Measurements from ENCODE around the gene AP1S1. TPM values are rescaled to one million over a fixed set of nuclear protein-coding genes. Genes with fewer than 3 reads are reported as not detected.

The AP1S1 gene
- total RNA-seq, 2 experiments from 2014 or later = 3.0 to 3.9 TPM

DNA sequence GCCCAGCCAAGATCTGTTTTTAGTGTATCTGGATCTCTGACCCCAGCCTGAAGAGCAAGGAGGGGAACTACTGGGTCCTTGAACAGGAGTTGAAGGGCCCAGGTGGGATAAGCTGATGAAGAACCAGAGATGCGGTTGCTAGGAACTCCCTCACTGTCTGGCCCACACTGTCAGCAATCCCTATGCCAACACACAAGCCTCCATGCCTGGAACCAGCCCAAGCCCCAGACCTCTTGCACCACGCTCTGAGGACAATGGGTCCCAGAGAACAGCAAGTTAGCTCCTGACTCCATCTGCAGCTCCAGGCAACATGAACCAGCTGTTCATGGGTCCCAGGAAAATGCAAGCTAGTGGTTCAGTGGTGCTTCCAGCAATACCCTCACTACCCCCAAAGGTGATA is 23.4 kb downstream of the AP1S1 start:
- H3K9me3 ChIP-seq (ENCODE audit: control insufficient read depth in 1 of 2, insufficient read depth in 1 of 2, low read length in 2 of 2) = peaks cover 0 to 19% of the 10 kb centered on the region in 2 experiments

GRCh38 chr7:101179117-101179516 is 24.8 kb downstream of the AP1S1 start:
- Mint-ChIP-seq H3K27me3 (peaks cover 76% of the 10 kb centered on the region), H3K4me3 (peak overlapping the region; percentile 54), H3K9me3 (no peaks in the 10 kb centered on the region), H3K4me1 (ENCODE audit: low read depth) (peaks cover 11% of the 10 kb centered on the region), H3K36me3 (ENCODE audit: low read depth) (no peaks in the 10 kb centered on the region), H3K27ac (no peak overlapping the region)
- ChIA-PET CTCF (no interaction called here), POLR2A (no interaction called here)
- no peak overlapping the region for H3K4me3 ChIP-seq (ENCODE audit: low read length)
- H3K27ac ChIP-seq (ENCODE audit: low read depth in 1 of 2, low read length in 2 of 2) = no peak overlapping the region
- H3K27me3 ChIP-seq (ENCODE audit: control insufficient read depth in 1 of 2, insufficient read depth in 2 of 2, low read length in 2 of 2) = peaks cover 69 to 78% of the 10 kb centered on the region in 2 experiments
- DNase-seq (peak in 1 of 14 experiments; percentile 21), ATAC-seq (ENCODE audit: poor library complexity) (no peak)
- intact Hi-C loops (cut with DNase I, micrococcal nuclease) = no loop called here
- TF ChIP-seq, protein P1, sequence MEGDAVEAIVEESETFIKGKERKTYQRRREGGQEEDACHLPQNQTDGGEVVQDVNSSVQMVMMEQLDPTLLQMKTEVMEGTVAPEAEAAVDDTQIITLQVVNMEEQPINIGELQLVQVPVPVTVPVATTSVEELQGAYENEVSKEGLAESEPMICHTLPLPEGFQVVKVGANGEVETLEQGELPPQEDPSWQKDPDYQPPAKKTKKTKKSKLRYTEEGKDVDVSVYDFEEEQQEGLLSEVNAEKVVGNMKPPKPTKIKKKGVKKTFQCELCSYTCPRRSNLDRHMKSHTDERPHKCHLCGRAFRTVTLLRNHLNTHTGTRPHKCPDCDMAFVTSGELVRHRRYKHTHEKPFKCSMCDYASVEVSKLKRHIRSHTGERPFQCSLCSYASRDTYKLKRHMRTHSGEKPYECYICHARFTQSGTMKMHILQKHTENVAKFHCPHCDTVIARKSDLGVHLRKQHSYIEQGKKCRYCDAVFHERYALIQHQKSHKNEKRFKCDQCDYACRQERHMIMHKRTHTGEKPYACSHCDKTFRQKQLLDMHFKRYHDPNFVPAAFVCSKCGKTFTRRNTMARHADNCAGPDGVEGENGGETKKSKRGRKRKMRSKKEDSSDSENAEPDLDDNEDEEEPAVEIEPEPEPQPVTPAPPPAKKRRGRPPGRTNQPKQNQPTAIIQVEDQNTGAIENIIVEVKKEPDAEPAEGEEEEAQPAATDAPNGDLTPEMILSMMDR (IDR thresholded peaks at IDR 0.05) = no peak
- H3K4me1 ChIP-seq (ENCODE audit: insufficient read depth, low read length) = peaks cover 28% of the 10 kb centered on the region
- no peaks in the 10 kb centered on the region for H3K36me3 ChIP-seq (ENCODE audit: insufficient read depth, low read length)
- peaks cover 0 to 5% of the 10 kb centered on the region in 2 experiments for H3K9me3 ChIP-seq (ENCODE audit: control insufficient read depth in 1 of 2, insufficient read depth in 1 of 2, low read length in 2 of 2)

More for the DNA sequence above, 23.4 kb downstream of the AP1S1 start:
- POLR2A ChIA-PET = interaction anchor here (1.0 to 1.2 kb wide), 2 partner anchors 9 to 12 kb away, joined by 3 to 4 read pairs; partner anchors contain the start of gene VGF
- no peak for DNase-seq
- Histone ChIP-seq H3K27me3 (ENCODE audit: control insufficient read depth in 1 of 2, insufficient read depth in 2 of 2, low read length in 2 of 2) (peaks cover 82 to 91% of the 10 kb centered on the region in 2 experiments), H3K27ac (ENCODE audit: low read depth in 1 of 2, low read length in 2 of 2) (no peak overlapping the region), H3K4me3 (ENCODE audit: low read length) (no peak overlapping the region), H3K4me1 (ENCODE audit: insufficient read depth, low read length) (peaks cover 42% of the 10 kb centered on the region), H3K36me3 (ENCODE audit: insufficient read depth, low read length) (no peaks in the 10 kb centered on the region)
- ATAC-seq (ENCODE audit: poor library complexity) = no peak
- Mint-ChIP-seq H3K4me1 (ENCODE audit: low read depth) (peaks cover 24% of the 10 kb centered on the region), H3K9me3 (no peaks in the 10 kb centered on the region), H3K4me3 (no peak overlapping the region), H3K36me3 (ENCODE audit: low read depth) (no peaks in the 10 kb centered on the region), H3K27ac (no peak overlapping the region), H3K27me3 (peaks cover 87% of the 10 kb centered on the region)
- CTCF ChIA-PET = interaction anchor here (1.4 kb wide), 1 partner anchor 34 kb away, joined by 7 read pairs; no protein-coding TSS in a partner anchor
- TF ChIP-seq, protein P1 (IDR thresholded peaks at IDR 0.05) = no peak
- intact Hi-C loops (cut with DNase I, micrococcal nuclease) = no loop called here

GRCh38 chr7:101179713-101180112 is 25.4 kb downstream of the AP1S1 start:
- intact Hi-C loops (cut with DNase I, micrococcal nuclease) = no loop called here
- no peak overlapping the region for H3K27ac ChIP-seq (ENCODE audit: low read depth in 1 of 2, low read length in 2 of 2)
- Mint-ChIP-seq H3K4me3 (no peak overlapping the region), H3K4me1 (ENCODE audit: low read depth) (peaks cover 5% of the 10 kb centered on the region), H3K27me3 (peaks cover 75% of the 10 kb centered on the region), H3K9me3 (no peaks in the 10 kb centered on the region), H3K36me3 (ENCODE audit: low read depth) (no peaks in the 10 kb centered on the region), H3K27ac (no peak overlapping the region)
- ATAC-seq (ENCODE audit: poor library complexity) = no peak
- no peak overlapping the region for H3K4me3 ChIP-seq (ENCODE audit: low read length)
- ChIA-PET POLR2A (no interaction called here), CTCF (interaction anchor here (0.5 kb wide), 1 partner anchor 36 kb away, joined by 3 read pairs; no protein-coding TSS in a partner anchor)
- H3K27me3 ChIP-seq (ENCODE audit: control insufficient read depth in 1 of 2, insufficient read depth in 2 of 2, low read length in 2 of 2) = peaks cover 63 to 72% of the 10 kb centered on the region in 2 experiments
- no peak for DNase-seq
- H3K36me3 ChIP-seq (ENCODE audit: insufficient read depth, low read length) = no peaks in the 10 kb centered on the region
- TF ChIP-seq, protein P1 (IDR thresholded peaks at IDR 0.05) = no peak
- H3K4me1 ChIP-seq (ENCODE audit: insufficient read depth, low read length) = peaks cover 22% of the 10 kb centered on the region
- no peaks in the 10 kb centered on the region for H3K9me3 ChIP-seq (ENCODE audit: control insufficient read depth in 1 of 2, insufficient read depth in 1 of 2, low read length in 2 of 2)

All from CD4-positive, alpha-beta T cell (primary cell).